ENCODE results near the gene PAPOLB.

PAPOLB gene

DNA sequence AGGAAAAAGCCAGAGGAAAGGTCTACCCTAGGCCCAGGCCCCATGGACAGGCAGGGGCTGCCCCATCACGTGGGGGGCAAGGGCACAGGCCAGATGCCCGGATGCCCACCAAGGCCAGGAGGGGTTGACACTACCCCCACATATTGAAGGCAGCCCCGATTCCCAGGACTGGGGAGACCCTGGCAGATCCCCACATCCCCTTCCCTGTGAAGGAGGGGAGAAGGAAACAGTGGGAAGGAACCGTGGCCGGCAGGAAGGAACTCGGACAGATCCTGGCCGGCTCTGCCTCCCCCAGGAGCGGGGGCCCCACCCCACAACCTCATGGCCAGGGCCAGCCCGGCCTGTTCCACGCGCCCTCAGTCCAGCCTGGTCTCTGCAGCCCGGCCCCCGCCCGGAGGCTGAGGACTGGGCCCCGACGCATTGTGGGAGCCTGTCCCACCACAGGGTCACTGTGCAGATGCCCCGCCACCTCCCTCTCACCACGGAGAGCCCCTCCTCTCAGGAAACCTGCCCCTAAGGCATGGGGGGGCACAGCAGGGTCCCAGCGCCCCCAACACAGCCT lies 41.3 kb downstream of the PAPOLB start:
- no peak for DNase-seq

DNA sequence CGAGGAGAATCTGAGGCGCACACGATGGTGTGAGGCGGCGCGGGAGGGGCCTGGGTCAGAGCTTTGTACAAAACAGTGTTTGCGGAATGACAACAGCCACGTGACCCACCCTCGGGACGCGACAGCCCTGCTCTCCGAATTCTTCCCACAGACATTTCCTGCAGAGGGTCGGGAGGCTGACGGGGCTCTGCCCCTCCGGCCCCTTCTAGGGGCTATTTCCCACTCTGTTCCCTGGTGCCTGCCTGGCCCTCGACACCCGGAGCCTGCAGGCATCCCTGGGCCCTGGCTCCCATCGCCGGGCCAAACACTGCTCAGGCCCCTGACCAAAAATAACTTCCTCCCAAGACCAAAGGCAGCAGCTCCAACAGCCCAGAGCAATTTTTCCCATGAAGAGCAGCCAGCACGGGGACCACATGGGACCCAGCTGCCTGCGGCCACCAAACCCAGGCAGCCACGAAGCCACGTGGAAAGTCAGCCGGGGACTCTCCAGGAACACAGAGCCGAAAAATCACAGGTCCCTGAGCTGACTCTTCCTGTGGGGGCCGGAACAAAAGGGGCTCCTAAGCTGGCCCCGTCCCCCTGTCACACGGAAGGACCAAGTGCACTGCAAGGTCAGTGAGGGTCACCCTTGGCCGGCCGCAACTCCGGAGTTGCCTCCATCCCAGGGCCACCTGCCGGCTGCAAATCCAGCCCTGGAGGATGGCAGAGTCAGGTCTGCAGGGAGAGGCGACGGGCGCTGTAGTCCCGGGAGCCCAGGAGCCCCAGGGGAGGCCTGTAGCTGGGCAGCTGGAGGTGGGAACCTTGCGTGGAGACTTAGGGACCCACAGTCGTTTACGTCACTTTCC lies 42.0 kb downstream of the PAPOLB start:
- DNase-seq = no peak

DNA sequence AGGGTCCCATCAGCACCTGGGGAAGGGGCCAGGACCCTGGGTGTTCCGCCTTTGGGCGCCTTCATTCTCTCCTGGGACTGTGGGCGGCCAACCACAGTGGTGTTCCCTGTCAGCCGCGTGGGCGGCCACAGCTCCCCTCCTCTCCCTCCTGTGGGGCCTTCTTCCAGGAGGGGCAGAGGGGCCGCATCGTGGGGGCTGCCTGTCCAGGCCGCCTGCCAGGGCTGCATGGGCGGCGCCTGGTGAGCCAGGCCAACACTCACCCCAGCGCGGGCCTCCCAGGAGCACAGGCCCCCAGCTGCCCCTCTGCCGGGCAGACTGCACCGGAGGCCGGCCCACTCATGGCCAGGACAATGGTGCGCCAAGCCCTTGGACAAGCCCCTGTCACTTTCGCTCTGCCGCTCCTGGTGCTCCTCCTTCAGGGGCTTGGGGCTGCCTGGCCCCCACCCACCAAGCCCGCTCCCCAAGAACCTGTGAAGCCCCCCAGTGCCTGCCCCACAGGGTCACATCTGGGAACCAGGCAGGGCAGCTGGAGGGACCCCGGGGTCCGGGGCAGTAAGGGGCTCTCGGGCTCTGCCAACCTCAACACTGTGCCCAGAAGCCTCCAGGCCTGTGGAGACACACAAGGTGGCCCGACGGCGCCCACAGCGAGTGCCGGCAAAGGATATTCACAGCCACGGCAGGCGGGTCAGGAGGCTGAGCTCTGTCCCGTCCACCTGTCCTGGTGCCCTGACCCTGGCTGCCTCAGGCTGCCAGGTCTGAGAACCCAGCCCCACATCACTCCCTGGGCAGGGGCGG lies 43.6 kb downstream of the PAPOLB start:
- DNase-seq = no peak

DNA sequence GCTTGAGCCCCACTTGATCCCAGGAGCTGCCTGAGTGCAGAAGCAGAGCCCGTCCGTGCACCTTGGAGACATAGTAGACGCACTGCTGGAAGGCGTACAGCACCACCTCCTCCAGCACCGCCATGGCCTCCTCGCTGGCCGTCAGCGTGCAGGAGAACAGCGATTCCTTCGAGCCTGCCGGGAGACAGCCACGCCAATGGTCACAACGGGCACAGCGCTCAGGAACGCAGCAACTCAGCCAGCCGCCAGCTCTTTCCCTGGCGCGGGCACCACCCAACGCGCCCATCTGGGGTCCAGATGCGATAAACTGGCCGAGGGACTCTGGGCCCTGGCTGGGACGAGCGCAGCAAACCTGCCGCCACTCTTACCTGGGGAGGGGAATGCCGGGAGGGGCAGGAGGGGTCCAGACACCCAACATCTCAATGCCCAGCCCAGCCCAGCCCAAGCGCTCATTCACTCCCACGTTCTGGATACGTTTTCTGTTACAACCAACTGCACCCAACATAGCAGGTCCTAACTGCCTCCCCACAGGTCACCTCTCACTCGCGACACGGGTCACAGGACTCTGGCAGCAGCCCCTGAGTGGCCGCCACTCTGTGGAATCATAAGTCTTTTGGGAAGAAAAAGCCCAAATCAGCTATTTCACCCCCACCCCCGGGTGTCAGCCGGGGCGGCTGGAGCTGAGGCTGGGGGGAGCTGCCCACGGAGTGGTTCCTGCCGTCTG lies 44.5 kb downstream of the PAPOLB start:
- no peak for DNase-seq

DNA sequence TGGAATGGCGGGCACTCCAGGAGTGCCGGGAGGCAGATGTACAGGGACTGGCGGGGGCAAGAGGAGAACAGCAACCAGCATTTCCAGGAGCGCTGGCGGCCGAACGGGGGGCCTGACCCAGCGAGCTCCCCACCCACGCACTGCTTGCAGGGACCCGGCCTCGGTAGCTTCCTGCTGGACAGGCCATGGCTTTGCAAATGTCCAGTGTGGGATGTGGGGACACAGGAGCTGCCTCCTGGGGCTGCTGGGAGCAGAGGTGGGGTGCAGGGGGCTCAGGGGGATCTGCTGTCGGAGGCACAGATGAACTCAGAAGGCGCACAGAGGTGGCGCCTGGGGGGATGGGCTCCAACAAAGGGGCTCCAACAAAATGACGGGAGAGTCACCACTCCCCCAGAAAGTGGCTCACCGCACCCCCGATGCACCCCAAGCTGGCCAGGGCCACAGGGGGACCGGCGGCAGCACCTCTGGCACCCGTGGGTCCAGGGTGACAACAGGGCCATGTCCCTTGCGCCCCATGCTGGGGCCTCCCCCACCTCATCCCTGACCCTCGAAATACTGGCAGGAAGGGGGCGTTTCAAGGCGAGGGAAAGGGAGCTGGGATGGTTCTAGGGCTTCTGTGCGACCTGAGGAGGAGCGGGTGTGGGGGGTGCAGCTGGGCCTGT lies 45.3 kb downstream of the PAPOLB start:
- no peak for DNase-seq

DNA sequence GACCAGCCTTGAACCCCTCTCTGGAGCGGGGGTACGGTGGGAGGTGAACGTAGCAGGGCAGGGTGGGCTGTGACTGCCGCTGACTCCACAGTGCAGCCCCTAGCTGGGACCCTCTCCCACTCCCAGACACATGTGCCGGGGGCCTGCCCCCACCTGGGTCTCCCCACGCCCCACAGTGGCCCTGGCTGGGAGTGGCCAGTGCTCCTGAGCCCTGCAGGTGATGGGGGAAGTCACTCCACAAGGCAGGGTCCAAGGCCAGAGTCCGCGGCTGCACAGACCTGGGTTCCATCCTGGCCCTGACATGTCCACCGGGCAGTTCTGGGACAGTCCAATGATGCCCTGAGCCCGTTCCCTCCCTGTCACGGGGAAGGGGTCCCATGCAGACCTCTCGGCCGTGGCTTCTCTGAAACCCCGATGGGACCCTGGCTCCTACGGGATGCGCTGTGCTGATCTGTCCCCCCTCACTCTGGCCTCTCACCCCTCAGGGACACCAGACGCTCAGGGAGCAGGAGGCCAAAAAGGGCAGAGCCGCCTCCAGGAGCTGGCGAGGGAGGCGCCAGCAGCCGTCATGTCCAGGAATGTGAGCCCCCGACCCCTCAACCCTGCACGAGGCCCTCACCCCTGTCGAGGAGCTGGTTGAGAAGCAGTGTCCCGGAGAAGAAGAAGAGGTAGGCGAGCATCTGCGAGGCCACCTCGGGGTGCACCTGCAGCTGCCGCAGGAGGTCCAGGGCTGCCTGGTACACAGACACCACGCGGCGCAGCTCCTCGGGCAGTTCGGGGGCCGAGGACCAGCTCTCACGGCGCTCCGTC lies 46.0 kb downstream of the PAPOLB start:
- no peak for DNase-seq

DNA sequence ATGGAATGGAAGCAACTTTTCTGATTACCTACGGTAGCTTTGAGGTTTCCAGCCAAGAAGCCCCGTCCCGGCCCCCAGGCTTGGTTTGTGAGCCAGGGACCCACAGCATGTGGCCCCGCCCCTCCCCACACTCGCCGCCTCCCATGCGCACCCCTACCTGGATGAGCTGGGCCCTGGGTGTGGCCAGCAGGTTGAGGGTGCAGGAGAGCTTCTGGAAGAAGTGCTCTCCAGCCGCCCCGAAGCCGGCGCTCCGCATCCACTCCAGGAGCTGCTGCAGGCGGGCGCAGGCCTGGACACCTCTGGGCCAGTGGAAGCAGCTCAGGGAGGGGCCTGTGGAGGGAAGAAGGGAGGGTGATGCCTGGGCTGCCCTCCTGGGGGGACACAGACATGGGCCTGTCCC lies 46.7 kb downstream of the PAPOLB start:
- DNase-seq = no peak

DNA sequence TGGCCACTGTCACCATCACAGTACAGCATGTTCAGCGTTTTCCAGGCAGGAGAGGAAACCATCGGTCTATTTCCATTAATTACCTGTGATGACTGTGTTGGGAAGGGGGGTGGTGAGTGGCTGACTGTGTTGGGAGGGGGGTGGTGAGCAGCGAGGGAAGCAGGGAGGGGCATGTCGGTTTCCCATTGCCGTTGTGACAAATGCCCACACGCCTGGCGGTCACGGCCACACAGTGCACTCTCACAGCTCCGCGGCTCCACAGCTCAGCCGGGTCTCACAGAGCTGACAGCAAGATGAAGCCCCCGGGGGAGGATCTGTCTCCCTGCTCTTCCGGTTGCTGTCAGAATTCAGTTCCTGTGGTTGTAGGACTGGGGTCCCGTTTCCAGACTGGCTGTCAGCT lies 47.4 kb downstream of the PAPOLB start:
- no peak for DNase-seq

DNA sequence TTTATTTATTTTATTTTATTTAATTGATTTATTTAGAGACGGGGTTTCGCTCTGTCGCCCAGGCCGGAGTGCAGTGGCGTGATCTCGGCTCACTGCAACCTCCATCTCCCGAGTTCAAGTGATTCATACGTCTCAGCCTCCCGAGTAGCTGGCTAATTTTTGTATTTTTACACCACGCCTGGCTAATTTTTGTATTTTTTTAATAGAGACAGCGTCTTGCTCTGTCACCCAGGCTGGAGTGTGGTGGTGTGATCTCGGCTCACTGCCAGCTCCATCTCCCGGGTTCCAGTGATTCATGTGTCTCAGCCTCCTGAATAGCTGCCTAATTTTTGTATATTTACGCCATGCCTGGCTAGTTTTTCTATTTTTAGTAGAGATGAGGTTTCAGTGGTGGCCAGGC lies 52.2 kb downstream of the PAPOLB start:
- DNase-seq = no peak

DNA sequence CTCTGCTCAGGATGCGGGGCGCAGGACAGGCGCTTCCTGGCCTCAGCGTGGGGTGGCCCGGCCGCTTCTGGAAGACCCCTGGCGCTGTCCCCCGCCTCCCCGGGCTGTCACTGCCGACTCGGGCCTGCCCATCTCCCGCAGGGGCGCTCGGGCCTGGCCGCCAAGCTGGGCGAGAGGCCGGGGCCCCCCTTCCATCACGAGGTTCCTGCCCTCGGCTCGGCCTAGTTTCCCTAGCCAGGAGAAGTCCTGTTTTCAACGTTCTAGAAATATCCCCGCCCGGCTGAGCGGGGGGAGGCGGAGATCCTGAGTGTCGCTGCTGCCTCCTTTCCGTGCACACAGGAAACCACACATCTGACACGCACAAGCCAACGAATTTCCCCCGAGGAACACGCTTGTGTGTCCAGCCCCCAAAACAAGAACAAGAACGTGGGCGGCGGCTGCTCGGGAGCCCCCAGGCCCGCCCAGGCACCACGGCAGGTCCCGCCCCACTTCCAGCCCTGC lies 52.7 kb downstream of the PAPOLB start:
- no peak for DNase-seq

DNA sequence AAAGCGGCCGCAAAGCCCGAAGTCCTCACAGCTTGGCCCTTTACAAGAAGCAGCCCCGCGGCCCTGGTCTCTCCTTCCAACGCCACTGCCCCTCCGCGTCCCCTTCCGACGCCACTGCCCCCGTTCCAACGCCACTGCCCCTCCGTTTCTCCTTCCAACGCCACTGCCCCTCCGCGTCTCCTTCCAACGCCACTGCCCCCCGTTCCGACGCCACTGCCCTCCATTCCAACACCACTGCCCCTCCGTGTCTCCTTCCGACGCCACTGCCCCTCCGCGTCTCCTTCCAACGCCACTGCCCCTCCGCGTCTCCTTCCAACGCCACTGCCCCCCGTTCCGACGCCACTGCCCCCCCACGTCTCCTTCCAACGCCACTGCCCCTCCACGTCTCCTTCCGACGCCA lies 53.3 kb downstream of the PAPOLB start:
- DNase-seq = no peak

DNA sequence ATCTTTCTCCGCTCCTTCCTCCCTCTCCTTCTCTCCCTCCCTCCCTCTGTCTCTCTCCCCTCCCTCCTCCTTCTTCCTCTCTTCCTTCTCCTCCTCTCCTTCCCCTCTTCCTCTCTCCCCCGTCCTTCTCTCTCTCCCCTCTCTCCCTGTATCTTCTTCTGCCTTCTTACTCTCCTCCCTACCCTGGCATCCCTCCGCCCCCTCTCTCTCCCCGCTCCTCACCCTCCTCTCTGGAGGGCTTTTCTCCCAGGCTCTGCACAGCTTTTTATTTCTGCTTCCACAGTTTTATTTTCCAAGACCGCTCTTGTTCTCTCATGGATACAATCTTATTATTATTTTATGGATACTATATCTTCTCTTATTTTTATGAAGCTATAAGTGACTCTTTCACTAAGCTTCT lies 53.8 kb downstream of the PAPOLB start:
- no peak for DNase-seq
